GM15510 (cell line): Measurements from ENCODE around the gene VCL.

Experiments used
- POLR2A ChIP-seq: IDR thresholded peaks from 3 replicates; pipeline ENCODE4 v1.6.1; 2011; ENCODE audit warnings: borderline replicate concordance; ENCODE audit not compliant: insufficient read length; ENCODE audit errors: extremely low read depth

VCL gene

DNA sequence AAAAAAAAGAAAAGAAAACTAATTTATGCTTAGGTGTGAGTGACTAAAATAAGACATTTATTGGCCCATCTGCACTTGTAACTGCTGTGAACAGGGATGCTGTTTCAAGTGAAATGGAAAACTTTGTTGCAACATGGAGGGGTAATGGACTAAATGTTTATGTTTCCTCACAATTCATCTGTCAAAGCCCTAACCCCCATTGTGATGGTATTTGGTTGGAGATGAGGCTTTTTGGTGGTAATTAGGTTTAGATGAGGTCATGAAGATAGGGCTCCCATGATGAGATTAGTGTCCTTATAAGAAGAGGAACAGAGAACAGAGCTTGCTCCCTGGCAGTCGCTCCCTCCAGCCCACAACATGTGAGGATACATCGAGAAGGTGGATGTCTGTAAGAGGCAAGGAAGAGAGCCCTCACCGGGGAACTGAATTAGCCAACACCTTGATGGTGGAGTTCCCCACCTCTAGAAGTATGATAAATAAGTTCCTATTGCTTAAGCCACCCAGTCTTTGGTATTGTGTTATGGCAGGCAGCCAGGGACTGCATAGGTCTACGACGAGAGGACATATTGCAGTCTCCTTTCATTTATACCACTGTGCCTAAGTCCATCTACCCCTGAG is 28.6 kb upstream of the VCL start:
- TF ChIP-seq POLR2A, result no peak

DNA sequence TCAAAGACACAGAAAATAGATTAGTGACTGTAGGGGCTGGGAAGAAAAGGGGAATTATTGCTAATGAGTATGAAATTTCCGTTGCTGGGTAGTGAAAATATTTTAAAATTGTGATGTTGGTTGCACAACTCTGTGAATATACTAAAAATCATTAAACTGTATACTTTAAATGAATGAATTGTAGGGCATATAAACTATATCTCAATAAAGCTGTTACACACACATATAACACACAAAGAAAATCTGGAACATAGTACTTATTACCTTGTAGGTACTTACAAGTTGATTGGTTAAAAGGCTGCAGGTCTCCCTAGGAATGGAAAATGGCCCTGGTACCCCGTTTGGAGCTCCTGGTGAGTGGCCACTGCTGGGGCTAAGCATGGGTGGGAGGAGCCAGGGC is 27.1 kb upstream of the VCL start:
- no peak for TF ChIP-seq POLR2A

DNA sequence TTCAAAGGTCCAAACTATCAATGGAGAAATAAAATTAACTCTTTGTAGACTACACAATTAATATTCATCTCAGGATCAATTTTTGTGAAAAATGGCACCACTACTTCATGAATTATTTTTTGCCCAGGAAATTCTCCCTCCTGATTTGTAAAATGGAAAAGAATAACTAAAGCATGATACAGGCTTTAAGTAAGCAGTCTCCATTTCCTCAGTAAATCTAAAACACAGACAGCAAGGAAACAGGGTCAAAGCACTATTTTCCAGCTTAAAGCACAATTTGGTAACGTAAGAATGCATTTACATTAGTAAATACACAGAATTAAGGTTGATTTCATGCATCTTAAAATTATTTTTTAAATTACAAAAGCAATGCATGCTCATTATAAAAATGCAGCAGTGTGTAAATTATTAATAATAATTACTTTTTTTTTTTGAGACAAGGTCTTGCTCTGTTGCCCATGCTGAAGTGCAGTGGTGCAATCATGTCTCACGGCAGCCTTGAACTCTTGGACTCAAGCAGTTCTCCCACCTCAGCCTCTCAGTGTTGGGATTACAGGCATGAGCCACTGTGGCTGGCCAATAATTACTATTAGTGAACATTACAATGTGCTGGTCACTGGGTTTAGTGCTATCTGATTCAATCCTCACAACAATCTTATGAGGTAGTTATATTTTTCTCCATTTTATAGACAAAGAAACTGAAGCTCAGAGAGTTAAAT is 26.1 kb upstream of the VCL start:
- no peak for TF ChIP-seq POLR2A

DNA sequence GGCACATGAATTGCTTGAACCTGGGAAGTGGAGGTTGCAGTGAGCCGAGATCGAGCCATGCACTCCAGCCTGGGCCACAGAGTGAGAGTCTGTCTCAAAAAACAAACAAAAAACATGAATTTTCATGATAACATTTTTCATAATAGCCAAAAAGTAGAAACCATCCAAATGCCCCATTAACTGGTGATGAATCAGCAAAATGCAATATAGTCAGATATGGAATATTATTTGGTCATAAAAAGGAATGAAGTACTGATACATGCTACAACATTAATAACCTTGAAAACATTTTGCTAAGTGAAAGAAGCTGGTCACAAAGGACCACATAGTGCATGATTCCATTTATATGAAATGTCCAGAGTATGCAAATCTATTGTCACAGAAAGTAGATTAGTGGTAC is 24.5 kb upstream of the VCL start:
- no peak for TF ChIP-seq POLR2A

DNA sequence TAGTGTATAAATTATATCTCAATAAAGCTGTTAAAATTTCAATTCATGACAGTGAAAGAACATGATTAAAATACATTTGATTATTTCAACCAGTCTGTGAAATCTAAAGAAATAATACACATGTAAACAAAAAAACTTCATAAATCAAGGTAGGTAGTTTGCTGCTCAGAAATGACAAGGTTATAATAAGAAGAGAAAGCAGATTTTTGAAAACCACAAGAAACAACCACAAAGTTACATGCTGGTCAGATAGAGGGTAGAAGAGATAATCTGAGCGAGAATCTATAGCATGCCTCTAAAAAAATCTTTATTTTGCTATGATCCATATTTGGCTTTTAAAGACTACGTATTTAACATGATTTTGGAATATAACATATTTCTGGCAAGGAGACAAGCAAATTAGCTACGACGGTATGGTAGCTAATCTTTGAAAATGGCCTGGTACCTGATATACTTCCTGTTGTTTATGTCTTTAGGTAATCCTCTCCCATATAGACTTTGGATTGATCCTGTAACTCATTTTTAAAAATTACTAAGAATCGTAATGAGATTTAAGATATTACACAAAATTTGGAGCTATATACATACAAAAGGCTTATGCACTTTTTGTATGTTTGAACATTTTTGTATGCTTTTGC is 23.5 kb upstream of the VCL start:
- no peak for TF ChIP-seq POLR2A

DNA sequence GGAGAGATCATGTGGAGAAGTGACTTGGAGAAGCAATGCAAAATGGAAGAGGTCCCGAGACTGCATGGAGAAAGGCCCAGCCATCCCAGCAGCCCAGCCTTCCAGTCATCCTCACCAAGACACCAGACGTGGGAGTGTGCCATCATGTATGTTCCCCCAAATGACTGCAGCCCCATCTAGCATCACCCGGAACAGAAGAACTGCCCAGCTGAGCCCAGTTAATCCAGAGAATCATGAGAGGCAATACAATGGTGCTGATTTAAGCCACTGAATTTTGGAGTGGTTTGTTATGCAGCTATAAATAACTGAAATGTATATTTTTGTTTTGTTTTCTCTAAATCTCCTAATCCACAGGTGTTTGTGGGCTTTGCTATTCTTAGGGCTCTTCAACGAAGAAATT is 22.5 kb upstream of the VCL start:
- TF ChIP-seq POLR2A, result no peak

DNA sequence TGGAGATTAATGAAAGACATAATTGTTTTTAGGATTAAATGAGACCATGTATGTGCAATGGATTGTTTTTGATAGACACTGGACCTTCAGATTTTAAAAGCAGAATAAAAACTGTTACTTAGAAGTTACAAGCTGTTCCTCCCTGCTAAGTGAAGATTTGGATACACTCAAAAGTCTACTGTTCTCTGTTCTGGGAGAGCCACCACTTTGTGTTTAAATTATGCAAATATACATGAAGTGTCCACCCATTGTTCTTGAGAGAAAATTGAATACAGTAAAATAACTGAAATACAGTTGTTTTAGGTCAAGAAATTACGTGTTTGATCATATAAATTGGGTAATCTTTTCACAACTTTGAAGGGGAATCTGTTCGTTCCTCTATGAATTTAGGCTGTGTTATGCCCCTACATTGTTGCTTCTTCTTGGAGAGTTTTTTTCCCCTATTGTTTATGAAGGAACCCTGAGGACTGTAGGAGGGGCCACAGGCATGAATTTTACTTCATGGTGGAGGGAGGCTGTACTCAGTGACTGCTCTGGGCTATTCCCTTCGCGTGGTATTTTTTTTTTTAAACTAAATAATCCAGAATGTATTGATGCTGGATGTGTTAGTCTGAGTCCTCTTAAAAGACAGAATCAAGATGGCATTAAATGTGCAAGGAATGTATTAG is 18.6 kb upstream of the VCL start:
- no peak for TF ChIP-seq POLR2A

DNA sequence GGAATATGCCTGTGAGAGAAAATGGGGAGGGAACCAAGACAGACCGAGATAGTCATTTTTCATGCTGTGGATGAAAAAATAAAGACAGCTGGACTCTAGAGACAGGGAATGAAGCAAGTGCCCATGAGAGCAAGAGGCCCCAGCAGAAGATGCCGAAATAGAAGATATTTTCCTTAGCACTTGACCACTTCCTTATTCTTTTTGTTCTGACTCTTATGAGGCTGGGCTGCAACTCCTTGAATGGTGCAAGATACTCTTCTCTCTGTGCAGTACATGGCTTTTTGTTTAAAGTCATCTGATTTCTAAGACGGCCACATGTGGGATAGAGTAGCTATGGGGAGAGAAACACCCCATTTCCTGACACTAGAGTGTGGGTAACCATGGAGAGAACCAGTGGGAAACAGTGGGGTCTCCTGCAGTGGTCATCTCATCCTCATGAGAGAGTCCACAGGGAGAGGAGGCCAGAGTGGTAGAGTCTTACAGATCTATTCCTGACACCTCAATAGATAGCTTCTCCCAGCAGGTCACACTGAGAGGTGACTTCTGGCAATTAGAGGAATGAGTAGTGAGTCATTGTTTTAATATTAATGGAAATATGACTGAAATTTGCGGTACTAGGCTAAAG is 18.0 kb upstream of the VCL start:
- TF ChIP-seq POLR2A, result no peak

DNA sequence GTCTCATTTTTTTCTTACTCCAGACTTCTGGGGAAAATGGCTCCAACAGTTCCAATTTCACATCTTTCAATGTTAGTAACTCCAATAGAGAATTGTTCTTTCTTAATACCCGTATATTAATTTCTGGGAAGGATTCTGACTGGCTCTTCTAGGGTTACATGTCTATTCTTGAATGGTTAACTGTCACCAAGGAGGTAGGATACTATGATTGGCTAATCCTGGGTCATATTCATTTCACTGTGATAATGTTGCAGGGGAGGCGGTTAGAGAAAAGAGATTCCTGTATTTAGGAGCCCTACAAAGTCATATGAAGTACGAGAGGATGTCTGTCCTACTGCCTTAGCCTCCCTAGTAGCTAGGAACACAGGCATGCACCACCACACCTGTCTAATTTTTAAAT is 16.1 kb upstream of the VCL start:
- TF ChIP-seq POLR2A, result no peak

DNA sequence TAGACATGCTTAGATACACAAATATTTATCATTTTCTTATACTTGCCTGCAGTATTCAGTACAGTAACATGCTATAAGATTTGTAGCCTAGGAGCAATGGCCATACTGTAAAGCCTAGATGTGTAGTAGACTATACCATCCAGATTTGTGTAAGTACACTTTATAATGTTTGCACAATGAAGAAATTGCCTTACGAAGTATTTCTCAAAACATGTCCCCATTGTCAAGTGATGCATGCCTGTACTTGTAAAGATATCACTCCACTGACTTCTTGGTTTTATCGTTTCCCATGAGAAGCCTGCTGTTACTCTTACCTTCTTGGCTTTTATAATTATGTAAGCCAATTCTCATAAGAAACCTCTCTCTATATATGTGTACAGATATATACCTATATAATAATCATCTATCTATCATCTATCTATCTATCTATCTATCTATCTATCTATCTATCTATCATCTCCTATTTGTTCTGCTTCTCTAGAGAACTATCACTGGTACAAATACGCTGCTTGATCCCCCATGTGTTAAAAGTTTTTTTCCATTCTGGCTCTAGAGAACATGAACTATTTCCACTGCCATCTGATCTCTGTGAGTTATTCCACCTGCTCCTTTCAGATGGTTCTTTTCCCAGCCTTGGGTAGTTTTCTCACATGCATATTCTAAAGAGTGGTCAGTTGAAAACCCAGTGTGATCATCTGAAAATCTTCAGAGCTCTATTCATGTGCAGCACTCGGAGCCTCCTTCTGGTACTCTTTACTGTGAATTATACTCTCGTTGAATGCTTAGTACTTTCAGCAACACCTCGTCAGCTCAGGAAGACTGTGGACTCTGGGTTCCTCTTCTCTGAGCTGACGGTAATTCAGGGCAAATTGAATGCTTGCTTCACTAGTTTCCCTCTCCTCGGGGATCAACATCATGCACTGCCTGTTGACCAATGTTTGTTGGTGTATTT is 14.5 kb upstream of the VCL start:
- TF ChIP-seq POLR2A, result no peak

DNA sequence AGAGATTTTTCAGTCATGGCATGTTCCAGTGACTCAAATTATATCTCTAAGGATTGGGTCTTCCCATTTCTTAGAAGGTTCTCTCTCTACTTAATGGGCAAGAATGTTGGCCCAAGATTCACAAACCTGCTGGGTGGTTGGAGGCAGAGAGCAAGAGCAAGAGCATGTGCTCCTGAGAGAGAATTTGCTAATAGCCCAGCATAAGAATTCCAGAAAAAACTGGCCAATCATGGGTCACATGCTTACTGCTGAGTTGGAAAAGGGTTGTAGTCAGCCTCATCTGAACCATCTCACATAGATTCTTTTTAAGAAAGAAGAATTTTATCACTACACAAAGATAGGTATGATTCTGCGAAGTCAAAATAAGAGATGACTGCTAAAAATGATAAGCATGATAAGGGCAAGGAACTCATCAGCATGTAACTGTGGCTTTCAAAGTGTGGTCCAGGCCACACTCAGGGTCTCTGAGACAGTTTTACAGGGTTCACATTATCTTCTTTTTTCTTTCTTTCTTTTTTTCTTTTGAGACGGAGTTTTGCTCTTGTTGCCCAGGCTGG is 8.2 kb upstream of the VCL start:
- TF ChIP-seq POLR2A, result no peak

DNA sequence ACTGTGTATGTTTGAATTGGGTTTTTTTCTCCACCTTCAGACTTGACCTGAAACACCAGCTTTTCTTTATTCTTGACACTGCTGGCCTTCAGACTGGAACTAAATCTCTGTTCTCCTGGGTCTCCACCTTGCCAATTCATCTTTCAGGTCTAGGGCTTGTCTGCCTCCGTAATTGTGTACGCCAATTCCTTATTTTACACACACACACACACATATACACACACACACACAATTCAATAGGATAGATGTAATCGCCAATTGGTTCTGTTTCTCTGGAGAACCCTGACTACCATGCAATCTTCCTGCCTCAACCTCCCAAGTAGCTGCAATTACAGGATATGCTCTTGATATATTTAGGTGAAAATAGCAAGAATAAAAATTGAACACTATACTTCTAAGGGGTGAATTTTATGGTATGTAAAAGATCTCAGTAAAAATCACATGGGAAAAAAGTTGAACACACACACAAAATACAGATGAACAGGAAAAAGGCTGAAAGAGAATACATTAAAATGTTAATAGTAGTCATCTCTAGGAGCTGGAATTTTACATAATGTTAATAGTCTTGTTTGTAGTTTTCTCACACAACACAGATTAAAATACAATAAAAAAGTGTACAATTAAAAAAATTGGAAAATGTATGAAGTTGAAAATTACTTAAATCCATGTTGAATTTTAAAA is 6.6 kb upstream of the VCL start:
- no peak for TF ChIP-seq POLR2A

DNA sequence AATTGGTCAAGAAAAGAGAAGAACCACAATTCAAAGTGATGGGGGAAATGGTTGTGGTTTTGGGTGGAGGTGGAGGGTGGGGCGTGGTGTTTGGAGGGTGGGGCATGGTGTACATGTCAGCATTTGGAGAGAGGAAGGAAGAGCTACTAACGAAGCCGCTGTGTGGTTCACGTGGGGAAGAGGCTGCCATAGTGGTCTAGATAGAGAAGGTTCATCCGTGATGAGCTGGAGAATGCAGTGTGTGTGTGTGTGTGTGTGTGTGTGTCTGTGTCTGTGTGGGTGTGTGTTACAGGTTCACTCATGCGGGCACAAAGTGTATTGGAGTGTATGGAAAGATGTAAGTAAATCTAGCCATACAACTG is 6.1 kb upstream of the VCL start:
- TF ChIP-seq POLR2A, result no peak
